ENCODE results near the gene HHIPL1. TPM values are rescaled to one million over a fixed set of nuclear protein-coding genes. Genes with fewer than 3 reads are reported as not detected.

Gene HHIPL1
- total RNA-seq (0.14 and 0.83 TPM in 2 replicates), polyA plus RNA-seq (1.1 and 1.2 TPM in 2 replicates)

DNA sequence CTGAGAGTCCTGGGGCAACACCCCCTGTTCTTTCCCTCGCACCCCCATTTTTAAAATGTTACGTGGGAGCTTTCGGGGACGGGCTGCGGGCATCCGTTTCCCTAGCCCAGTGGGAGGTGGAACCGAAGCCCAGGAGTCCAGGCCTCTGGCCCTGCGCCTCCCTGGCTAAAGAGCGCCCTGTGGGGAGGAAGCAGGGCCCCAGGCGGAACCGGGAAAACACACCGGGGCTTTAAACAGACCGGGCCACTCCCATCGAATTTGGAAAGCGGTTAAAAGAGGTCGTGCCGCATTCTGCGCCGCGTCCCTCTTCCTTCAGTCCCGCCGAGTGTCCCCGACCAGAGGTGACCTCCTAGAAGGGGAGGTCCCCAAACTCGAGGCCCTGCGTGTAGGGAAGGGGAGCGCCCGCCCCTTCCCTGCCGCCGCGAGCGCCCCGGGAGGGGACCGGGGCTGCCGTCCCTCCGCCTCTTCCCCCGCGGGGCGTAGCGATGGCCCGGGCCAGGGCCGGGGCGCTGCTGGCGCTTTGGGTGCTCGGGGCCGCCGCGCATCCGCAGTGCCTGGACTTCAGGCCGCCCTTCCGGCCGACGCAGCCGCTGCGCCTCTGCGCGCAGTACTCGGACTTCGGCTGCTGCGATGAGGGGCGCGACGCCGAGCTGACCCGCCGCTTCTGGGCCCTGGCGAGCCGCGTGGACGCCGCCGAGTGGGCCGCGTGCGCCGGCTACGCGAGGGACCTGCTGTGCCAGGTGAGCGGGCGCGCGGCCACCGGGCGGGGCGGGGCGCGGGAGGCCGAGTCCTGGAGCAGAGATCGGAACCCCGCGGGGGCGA lies at the start of gene HHIPL1:
Gene HHIPL1, plus strand, starts transcription at position 407 of the 822 bp plus-strand sequence. Its CDS starts 79 bp downstream, at position 486.
- Histone ChIP-seq H3K27ac (no peak within 1 kb of the TSS), H3K4me3 (peak within 1 kb of the TSS; percentile 11), H3K36me3 (no peaks in the 10 kb centered on the region), H3K9me3 (ENCODE audit: low read depth) (no peaks in the 10 kb centered on the region), H3K4me1 (ENCODE audit: low read depth) (no peaks in the 10 kb centered on the region), H3K27me3 (peaks cover 20% of the 10 kb centered on the region)
- TF ChIP-seq, protein P1, sequence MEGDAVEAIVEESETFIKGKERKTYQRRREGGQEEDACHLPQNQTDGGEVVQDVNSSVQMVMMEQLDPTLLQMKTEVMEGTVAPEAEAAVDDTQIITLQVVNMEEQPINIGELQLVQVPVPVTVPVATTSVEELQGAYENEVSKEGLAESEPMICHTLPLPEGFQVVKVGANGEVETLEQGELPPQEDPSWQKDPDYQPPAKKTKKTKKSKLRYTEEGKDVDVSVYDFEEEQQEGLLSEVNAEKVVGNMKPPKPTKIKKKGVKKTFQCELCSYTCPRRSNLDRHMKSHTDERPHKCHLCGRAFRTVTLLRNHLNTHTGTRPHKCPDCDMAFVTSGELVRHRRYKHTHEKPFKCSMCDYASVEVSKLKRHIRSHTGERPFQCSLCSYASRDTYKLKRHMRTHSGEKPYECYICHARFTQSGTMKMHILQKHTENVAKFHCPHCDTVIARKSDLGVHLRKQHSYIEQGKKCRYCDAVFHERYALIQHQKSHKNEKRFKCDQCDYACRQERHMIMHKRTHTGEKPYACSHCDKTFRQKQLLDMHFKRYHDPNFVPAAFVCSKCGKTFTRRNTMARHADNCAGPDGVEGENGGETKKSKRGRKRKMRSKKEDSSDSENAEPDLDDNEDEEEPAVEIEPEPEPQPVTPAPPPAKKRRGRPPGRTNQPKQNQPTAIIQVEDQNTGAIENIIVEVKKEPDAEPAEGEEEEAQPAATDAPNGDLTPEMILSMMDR (IDR thresholded peaks at IDR 0.05; ENCODE audit: low read depth, low read length), result no peak
- peak; percentile 42 to 64 for DNase-seq (ENCODE audit: low read depth in 1 of 2, low spot score in 1 of 2)

DNA sequence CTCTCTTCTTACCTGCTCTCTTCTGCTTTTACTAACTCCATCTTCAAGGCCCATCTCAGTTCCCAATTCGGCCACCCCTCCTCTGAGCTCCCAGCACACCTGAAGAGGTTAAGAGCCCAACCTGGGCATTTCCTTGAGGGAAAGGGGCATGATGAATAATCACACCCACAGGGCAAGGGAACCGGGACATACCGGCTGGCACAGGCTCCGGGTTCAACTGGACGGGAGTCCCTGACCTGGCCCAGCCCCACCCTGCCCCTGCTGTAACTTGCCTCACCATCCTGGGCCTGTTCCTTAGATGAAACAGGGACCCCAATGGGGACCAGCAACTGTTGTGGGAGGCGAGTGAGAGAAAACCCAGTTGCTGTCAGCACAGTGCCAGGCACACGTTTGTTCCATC lies 49.4 kb upstream of the HHIPL1 start:
- Histone ChIP-seq H3K4me1 (ENCODE audit: low read depth) (peaks cover 37% of the 10 kb centered on the region), H3K27me3 (no peaks in the 10 kb centered on the region), H3K27ac (no peak overlapping the region), H3K36me3 (no peaks in the 10 kb centered on the region), H3K9me3 (ENCODE audit: low read depth) (no peaks in the 10 kb centered on the region), H3K4me3 (no peak overlapping the region)
- TF ChIP-seq, protein P1 (IDR thresholded peaks at IDR 0.05; ENCODE audit: low read depth, low read length), result no peak
- no peak for DNase-seq (ENCODE audit: low read depth in 1 of 2, low spot score in 1 of 2)

DNA sequence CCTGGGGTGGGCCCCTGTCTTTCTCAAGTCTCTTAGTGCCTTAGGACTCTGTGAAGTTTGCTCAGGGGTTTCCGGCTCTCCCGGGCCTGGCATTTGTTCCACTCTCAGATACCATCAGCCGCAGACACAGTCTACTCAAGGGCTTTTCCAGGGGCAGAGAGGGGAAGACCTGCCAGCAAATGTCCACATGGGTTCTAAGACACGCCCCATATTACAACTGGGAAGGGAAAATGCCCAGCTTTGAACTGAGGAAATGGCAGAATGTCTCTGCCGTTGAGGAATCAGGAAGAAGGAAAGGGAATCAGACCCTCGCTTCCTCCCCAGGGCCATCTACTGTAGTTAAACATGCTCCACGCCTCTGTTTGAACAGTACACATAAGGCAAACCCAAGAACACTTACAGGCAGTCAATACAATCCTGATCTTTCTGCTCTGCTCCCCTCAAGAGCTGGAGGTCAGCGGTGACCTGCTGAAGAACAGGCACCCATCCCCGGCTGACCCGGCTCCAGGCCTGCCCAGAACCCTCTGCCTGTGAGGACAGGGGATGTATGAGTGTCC lies 48.8 kb upstream of the HHIPL1 start:
- Histone ChIP-seq H3K4me1 (ENCODE audit: low read depth) (peaks cover 38% of the 10 kb centered on the region), H3K36me3 (no peaks in the 10 kb centered on the region), H3K4me3 (no peak overlapping the region), H3K27me3 (no peaks in the 10 kb centered on the region), H3K9me3 (ENCODE audit: low read depth) (no peaks in the 10 kb centered on the region), H3K27ac (no peak overlapping the region)
- TF ChIP-seq, protein P1 (IDR thresholded peaks at IDR 0.05; ENCODE audit: low read depth, low read length), result no peak
- DNase-seq (ENCODE audit: low read depth in 1 of 2, low spot score in 1 of 2), result no peak

DNA sequence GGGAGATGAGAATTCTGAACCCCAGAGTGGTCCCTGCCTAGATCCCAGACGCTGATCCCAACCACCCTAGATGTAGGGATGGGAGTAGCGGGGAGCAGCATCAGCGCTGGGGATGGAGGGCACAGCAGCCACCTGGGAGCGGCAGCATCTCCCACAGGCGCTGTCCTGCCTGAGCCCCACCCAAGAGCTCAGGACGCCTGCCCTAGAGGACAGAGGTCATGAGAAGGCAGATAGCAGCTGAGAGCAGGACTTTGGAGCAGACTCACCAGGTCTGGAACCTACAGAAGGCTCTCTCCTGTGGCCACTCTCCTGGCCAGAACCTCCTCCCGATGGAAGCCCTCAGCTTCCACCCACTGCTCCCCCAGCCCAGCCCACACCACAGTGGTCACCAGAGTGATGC lies 48.2 kb upstream of the HHIPL1 start:
- TF ChIP-seq, protein P1 (IDR thresholded peaks at IDR 0.05; ENCODE audit: low read depth, low read length), result no peak
- no peak for DNase-seq (ENCODE audit: low read depth in 1 of 2, low spot score in 1 of 2)
- Histone ChIP-seq H3K4me1 (ENCODE audit: low read depth) (peaks cover 44% of the 10 kb centered on the region), H3K4me3 (no peak overlapping the region), H3K27me3 (no peaks in the 10 kb centered on the region), H3K36me3 (no peaks in the 10 kb centered on the region), H3K27ac (no peak overlapping the region), H3K9me3 (ENCODE audit: low read depth) (no peaks in the 10 kb centered on the region)

DNA sequence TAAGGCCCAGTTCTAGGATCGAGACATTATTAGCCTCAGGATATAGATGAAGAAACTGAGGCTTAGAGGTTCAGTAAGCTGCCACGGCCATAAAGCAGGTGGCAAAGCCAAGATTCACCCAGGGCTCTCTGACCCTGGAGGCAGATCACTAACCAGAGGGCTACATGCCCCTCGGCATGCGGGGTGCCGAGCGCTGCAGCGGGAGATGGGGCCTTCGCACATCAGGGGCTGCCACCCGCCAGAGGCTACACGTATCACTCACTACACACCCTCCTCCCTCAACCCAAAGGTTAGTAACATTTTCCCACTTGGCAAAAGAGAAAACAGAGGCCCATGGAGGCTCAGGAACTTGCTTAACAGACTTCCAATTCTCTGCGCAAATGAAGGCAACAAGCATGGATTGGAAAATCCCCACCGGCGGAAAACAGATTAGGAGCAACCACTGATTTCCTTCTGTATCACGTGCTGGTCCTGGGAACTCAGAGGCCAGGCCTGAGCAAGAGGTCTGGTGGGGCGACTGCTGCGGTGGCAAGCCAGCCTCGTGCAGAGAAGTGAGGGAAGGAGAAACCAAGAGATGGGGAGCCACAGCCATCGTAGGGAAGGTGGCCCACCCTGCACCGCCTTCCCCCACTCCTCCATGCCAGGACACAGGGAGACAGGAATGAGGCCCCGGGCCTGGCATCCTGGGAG lies 46.9 kb upstream of the HHIPL1 start:
- DNase-seq (ENCODE audit: low read depth in 1 of 2, low spot score in 1 of 2), result no peak
- Histone ChIP-seq H3K27ac (no peak overlapping the region), H3K4me1 (ENCODE audit: low read depth) (peaks cover 46% of the 10 kb centered on the region), H3K9me3 (ENCODE audit: low read depth) (no peaks in the 10 kb centered on the region), H3K27me3 (no peaks in the 10 kb centered on the region), H3K4me3 (no peak overlapping the region), H3K36me3 (no peaks in the 10 kb centered on the region)
- TF ChIP-seq, protein P1 (IDR thresholded peaks at IDR 0.05; ENCODE audit: low read depth, low read length), result no peak

Measured in cardiac muscle cell (in vitro differentiated cells and primary cell).